Measurements from ENCODE around the gene IVD.

The IVD gene

DNA sequence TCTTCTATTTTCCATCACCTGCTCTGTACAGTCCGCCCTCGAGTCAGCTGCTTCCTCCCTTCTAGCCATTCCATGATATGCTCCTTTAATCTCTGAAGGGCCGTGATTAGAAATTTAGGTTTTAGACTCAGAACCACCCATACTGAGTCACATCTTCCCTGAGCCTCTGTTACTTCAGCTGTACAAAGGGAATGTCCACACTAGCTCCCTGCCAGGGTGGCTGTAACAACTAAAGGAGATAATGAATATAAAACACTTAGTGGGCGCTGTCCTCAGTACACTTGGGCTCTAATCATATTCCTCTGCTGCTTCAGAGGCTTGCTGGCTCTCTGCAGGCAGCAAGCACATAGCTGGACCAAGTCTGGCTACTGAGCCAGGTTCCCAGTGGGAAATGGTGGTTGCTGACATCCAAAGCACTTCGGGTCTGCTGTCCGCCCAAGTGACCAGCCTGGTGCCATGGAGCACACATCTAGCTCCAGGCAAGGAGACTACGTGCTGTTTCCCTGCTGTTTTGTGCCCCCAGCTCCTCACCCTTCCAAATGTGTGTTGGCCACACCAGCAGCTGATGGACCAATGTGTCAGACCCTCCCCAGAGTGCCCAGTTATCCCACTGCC lies 64.3 kb downstream of the IVD start:
- Histone ChIP-seq H3K27me3 (replicated peaks) (no peaks in the 10 kb centered on the region), H3K27ac (no peak overlapping the region), H3K36me3 (replicated peaks) (peaks cover 10% of the 10 kb centered on the region), H3K4me3 (ENCODE audit: low read depth, low read length) (peak overlapping the region; percentile 56)
- in situ Hi-C loops (cut with HindIII; ENCODE audit: low pct_ligation_motif_present, low sequenced_read_pairs), result no loop called here
- no peak for DNase-seq
- TF ChIP-seq, protein P1, sequence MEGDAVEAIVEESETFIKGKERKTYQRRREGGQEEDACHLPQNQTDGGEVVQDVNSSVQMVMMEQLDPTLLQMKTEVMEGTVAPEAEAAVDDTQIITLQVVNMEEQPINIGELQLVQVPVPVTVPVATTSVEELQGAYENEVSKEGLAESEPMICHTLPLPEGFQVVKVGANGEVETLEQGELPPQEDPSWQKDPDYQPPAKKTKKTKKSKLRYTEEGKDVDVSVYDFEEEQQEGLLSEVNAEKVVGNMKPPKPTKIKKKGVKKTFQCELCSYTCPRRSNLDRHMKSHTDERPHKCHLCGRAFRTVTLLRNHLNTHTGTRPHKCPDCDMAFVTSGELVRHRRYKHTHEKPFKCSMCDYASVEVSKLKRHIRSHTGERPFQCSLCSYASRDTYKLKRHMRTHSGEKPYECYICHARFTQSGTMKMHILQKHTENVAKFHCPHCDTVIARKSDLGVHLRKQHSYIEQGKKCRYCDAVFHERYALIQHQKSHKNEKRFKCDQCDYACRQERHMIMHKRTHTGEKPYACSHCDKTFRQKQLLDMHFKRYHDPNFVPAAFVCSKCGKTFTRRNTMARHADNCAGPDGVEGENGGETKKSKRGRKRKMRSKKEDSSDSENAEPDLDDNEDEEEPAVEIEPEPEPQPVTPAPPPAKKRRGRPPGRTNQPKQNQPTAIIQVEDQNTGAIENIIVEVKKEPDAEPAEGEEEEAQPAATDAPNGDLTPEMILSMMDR (IDR thresholded peaks at IDR 0.05; ENCODE audit: low read depth, low read length, missing control alignments), result no peak

DNA sequence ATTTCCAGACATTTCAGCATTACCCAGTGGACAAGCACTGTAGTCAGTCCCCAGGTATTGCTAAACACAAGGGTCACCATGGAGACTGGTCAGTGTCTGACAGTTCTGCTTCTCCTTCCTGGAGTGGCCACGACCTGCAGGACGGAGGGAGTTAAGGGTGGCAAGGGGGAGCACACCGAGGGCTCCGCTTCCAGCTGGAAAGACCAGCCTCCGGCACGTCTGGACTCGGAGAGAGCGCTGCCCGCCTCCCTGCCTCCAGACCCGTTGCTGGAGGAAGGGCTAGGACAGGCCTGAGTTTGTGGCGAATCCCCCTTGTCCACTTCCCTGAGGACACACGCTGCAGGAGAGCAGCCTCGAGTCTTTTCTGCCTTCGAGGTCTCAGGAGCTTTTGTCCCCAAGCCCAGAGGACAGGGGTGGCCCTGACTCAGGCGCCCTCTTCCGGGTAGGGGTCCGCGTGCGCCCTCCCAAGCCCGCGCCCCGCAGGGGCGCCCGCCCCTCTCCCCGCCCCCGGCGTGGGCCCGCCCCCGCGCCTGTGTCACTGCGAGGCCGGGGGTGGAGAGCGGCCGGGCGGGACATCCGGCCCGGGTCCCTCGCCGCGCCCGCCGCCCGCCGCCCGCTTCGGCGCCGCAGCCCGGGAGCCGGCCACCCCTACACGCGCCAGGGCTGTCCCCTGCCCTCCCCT lies 65.0 kb downstream of the IVD start, which contains the start of gene CHST14:
Gene CHST14 (plus strand): TSS at position 562 of the 682 bp plus-strand sequence. CDS start 230 bp downstream, outside the sequence.
- in situ Hi-C loops (cut with HindIII; ENCODE audit: low pct_ligation_motif_present, low sequenced_read_pairs), result no loop called here
- H3K27me3 ChIP-seq (replicated peaks), result no peaks in the 10 kb centered on the region
- DNase-seq, result peak; percentile 7
- peaks cover 4% of the 10 kb centered on the region for H3K36me3 ChIP-seq (replicated peaks)
- H3K27ac ChIP-seq, result peak within 1 kb of the TSS; percentile 41
- TF ChIP-seq, protein P1 (IDR thresholded peaks at IDR 0.05; ENCODE audit: low read depth, low read length, missing control alignments), result no peak
- H3K4me3 ChIP-seq (ENCODE audit: low read depth, low read length), result peak within 1 kb of the TSS; percentile 70
